Measurements from ENCODE around the gene TMEM135. TPM values are rescaled to one million over a fixed set of nuclear protein-coding genes. Genes with fewer than 3 reads are reported as not detected.

TMEM135 gene
- total and polyA plus RNA-seq, 2 donors (not counting 1 experiment from before 2014, with no cell fraction given) = 2.7 to 19.5 TPM

- peaks cover 0 to 3% (median 0%) of the 10 kb centered on the region in 3 donors for H3K9me3 ChIP-seq (ENCODE audit: control extremely low read depth in 1 of 3, control insufficient read depth in 2 of 3, insufficient read depth in 1 of 3, low read length in 2 of 3)
- CTCF ChIA-PET = no interaction called here
- H3K27me3 ChIP-seq (replicated peaks in 1 of 4; ENCODE audit: control extremely low read depth in 1 of 4, control insufficient read depth in 3 of 4, insufficient read depth in 4 of 4, low read length in 3 of 4) = no peaks in the 10 kb centered on the region
- no peak for TF ChIP-seq EZH2 (IDR thresholded peaks at IDR 0.05; ENCODE audit: borderline replicate concordance, insufficient read depth, low read depth, low read length, poor library complexity, severe bottlenecking)
- TF ChIP-seq CTCF (IDR thresholded peaks at IDR 0.05) = no peak
- peak overlapping the region in 1 of 2 donors; percentile 49 for H3K27ac ChIP-seq (ENCODE audit: low read length in 2 of 2)
- peaks cover 9% of the 10 kb centered on the region for H3K4me1 Mint-ChIP-seq
- DNase-seq = peak; percentile 31
- WGBS (ENCODE audit: insufficient coverage) = no CpG with 5 or more reads among the region's 3 CpGs
- POLR2A ChIA-PET = no interaction called here
- H3K9ac ChIP-seq (ENCODE audit: low read length) = peak overlapping the region; percentile 76
- peak overlapping the region; percentile 70 for H2AFZ ChIP-seq (ENCODE audit: insufficient read depth, low read depth, low read length, poor library complexity, severe bottlenecking)
- ATAC-seq (ENCODE audit: low read depth) = no peak
- peaks cover 0 to 7% of the 10 kb centered on the region in 2 experiments for H3K36me3 ChIP-seq (replicated peaks in 1 of 2; ENCODE audit: control extremely low read depth in 1 of 2, control insufficient read depth in 1 of 2, extremely low read depth in 1 of 2, insufficient read depth in 2 of 2, low read length in 1 of 2)
- H3K79me2 ChIP-seq (ENCODE audit: control insufficient read depth, insufficient read depth, low read length) = peaks cover 5% of the 10 kb centered on the region
- peak overlapping the region; percentile 83 for H3K4me3 Mint-ChIP-seq
- no peaks in the 10 kb centered on the region for H3K27me3 Mint-ChIP-seq
- peak overlapping the region; percentile 20 to 79 (median 43) for H3K4me3 ChIP-seq (ENCODE audit: control extremely low read depth in 1 of 5, extremely low read depth in 1 of 5, insufficient read depth in 1 of 5, low read depth in 2 of 5, low read length in 4 of 5)
- no peaks in the 10 kb centered on the region for H4K20me1 ChIP-seq (ENCODE audit: control insufficient read depth, insufficient read depth, low read length, poor library complexity, severe bottlenecking)
- peaks cover 2% of the 10 kb centered on the region for H3K9me3 Mint-ChIP-seq (ENCODE audit: insufficient read depth)
- intact Hi-C loops (cut with micrococcal nuclease) = loop anchor here (10.0 kb wide), 1 partner anchor 47 kb away; the partner anchor contains the start of gene TMEM135
- H3K4me1 ChIP-seq (ENCODE audit: control insufficient read depth in 2 of 2, insufficient read depth in 2 of 2, low read length in 2 of 2) = peaks cover 0 to 7% of the 10 kb centered on the region in 2 donors
- H3K27ac Mint-ChIP-seq = peak overlapping the region; percentile 72
- peak overlapping the region; percentile 64 for H3K4me2 ChIP-seq (replicated peaks; ENCODE audit: low read depth, low read length, poor library complexity, severe bottlenecking)
Measured at GRCh38 chr11:87081358-87081757, 43.6 kb downstream of the TMEM135 start.

- Histone ChIP-seq H3K4me3 (ENCODE audit: control extremely low read depth in 1 of 5, extremely low read depth in 1 of 5, insufficient read depth in 1 of 5, low read depth in 2 of 5, low read length in 4 of 5) (no peak overlapping the region), H3K9me3 (ENCODE audit: control extremely low read depth in 1 of 3, control insufficient read depth in 2 of 3, insufficient read depth in 1 of 3, low read length in 2 of 3) (peaks cover 0 to 5% (median 0%) of the 10 kb centered on the region in 3 donors), H3K36me3 (replicated peaks in 1 of 2; ENCODE audit: control extremely low read depth in 1 of 2, control insufficient read depth in 1 of 2, extremely low read depth in 1 of 2, insufficient read depth in 2 of 2, low read length in 1 of 2) (no peaks in the 10 kb centered on the region), H3K9ac (ENCODE audit: low read length) (no peak overlapping the region), H4K20me1 (ENCODE audit: control insufficient read depth, insufficient read depth, low read length, poor library complexity, severe bottlenecking) (no peaks in the 10 kb centered on the region), H3K27ac (ENCODE audit: low read length in 2 of 2) (no peak overlapping the region), H3K4me2 (replicated peaks; ENCODE audit: low read depth, low read length, poor library complexity, severe bottlenecking) (no peak overlapping the region), H3K27me3 (replicated peaks in 1 of 4; ENCODE audit: control extremely low read depth in 1 of 4, control insufficient read depth in 3 of 4, insufficient read depth in 4 of 4, low read length in 3 of 4) (no peaks in the 10 kb centered on the region), H3K79me2 (ENCODE audit: control insufficient read depth, insufficient read depth, low read length) (peaks cover 5% of the 10 kb centered on the region), H3K4me1 (ENCODE audit: control insufficient read depth in 2 of 2, insufficient read depth in 2 of 2, low read length in 2 of 2) (peaks cover 0 to 7% of the 10 kb centered on the region in 2 donors), H2AFZ (ENCODE audit: insufficient read depth, low read depth, low read length, poor library complexity, severe bottlenecking) (no peak overlapping the region)
- peaks cover 5% of the 10 kb centered on the region for H3K9me3 Mint-ChIP-seq (ENCODE audit: insufficient read depth)
- ATAC-seq (ENCODE audit: low read depth) = no peak
- CTCF ChIA-PET = interaction anchor here (0.6 kb wide), 1 partner anchor 75 kb away, joined by 3 read pairs; no protein-coding TSS in a partner anchor
- no peak for DNase-seq
- peaks cover 9% of the 10 kb centered on the region for H3K4me1 Mint-ChIP-seq
- 90% methylated on average over 2 of the region's 3 CpGs for WGBS (ENCODE audit: insufficient coverage)
- no peak overlapping the region for H3K4me3 Mint-ChIP-seq
- POLR2A ChIA-PET = no interaction called here
- H3K27ac Mint-ChIP-seq = no peak overlapping the region
- TF ChIP-seq EZH2 (IDR thresholded peaks at IDR 0.05; ENCODE audit: borderline replicate concordance, insufficient read depth, low read depth, low read length, poor library complexity, severe bottlenecking) = no peak
- TF ChIP-seq CTCF (IDR thresholded peaks at IDR 0.05) = no peak
- no peaks in the 10 kb centered on the region for H3K27me3 Mint-ChIP-seq
- intact Hi-C loops (cut with micrococcal nuclease) = loop anchor here (10.0 kb wide), 1 partner anchor 48 kb away; the partner anchor contains the start of gene TMEM135
Measured at GRCh38 chr11:87082590-87082989, 44.9 kb downstream of the TMEM135 start.
